ENCODE data around the gene UBE2O.

The UBE2O gene

DNA sequence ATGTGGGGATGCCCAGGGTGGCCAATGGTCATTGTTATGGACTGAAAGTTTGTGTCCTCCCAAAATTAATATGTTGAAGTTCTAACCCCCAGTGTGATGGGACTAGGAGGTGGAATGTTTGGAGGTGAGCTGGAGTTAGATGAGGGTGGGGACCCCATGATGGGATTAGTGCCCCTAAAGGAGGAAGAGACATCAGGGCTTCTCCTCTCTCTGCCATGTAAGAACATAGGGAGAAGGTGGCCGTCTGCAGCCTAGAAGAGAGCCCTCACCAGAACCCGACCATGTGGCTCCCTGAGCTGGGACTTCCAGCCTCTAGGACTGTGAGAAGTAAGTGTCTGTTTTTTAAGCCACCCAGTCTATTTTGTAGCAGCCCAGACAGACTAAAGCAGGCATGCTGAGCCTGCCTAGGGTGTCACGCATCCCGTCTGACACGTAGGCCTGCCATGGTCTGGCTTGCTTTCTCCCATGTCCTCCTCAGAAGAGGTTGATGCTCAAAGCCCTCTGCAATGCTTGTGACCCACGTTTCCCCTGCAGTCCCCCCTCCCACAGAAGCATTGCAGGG, 95.3 kb downstream of the UBE2O start:
- TF ChIP-seq EZH2 (optimal IDR thresholded peaks at IDR 0.05; ENCODE audit: low read depth, low read length) (no peak), EZH2phosphoT487 (IDR thresholded peaks at IDR 0.05; ENCODE audit: low read length) (no peak)
- TF ChIP-seq, protein P1, sequence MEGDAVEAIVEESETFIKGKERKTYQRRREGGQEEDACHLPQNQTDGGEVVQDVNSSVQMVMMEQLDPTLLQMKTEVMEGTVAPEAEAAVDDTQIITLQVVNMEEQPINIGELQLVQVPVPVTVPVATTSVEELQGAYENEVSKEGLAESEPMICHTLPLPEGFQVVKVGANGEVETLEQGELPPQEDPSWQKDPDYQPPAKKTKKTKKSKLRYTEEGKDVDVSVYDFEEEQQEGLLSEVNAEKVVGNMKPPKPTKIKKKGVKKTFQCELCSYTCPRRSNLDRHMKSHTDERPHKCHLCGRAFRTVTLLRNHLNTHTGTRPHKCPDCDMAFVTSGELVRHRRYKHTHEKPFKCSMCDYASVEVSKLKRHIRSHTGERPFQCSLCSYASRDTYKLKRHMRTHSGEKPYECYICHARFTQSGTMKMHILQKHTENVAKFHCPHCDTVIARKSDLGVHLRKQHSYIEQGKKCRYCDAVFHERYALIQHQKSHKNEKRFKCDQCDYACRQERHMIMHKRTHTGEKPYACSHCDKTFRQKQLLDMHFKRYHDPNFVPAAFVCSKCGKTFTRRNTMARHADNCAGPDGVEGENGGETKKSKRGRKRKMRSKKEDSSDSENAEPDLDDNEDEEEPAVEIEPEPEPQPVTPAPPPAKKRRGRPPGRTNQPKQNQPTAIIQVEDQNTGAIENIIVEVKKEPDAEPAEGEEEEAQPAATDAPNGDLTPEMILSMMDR (IDR thresholded peaks at IDR 0.05; ENCODE audit: low read length) = no peak
- no peak overlapping the region for H3K4me3 ChIP-seq (ENCODE audit: low read length)
- no peaks in the 10 kb centered on the region for H4K20me1 ChIP-seq (ENCODE audit: insufficient read depth, low read length)
- no peak overlapping the region for H3K27ac ChIP-seq (ENCODE audit: low read length)
- no peaks in the 10 kb centered on the region for H3K36me3 ChIP-seq (replicated peaks; ENCODE audit: insufficient read depth, low read length)
- no peak overlapping the region for H3K9ac ChIP-seq (ENCODE audit: low read length)
- H3K79me2 ChIP-seq (ENCODE audit: low read length) = peaks cover 6% of the 10 kb centered on the region
- no peak overlapping the region for H2AFZ ChIP-seq (ENCODE audit: low read length)
- no peaks in the 10 kb centered on the region for H3K27me3 ChIP-seq (replicated peaks; ENCODE audit: insufficient read depth, low read length)
- no peak overlapping the region for H3K4me2 ChIP-seq (ENCODE audit: low read depth, low read length)
- no peak for DNase-seq
- H3F3A ChIP-seq (ENCODE audit: insufficient read depth, low read length) = 0 out of 2 replicates have a peak, but pooled peaks cover 7% of the 10 kb centered on the region
- no peaks in the 10 kb centered on the region for H3K9me2 ChIP-seq (replicated peaks; ENCODE audit: insufficient read depth, low read length)
- H3K9me3 ChIP-seq (replicated peaks; ENCODE audit: insufficient read depth, low read length) = no peaks in the 10 kb centered on the region
- 0 out of 2 replicates have a peak, but pooled peaks cover 5% of the 10 kb centered on the region for H3K4me1 ChIP-seq (ENCODE audit: low read length)

DNA sequence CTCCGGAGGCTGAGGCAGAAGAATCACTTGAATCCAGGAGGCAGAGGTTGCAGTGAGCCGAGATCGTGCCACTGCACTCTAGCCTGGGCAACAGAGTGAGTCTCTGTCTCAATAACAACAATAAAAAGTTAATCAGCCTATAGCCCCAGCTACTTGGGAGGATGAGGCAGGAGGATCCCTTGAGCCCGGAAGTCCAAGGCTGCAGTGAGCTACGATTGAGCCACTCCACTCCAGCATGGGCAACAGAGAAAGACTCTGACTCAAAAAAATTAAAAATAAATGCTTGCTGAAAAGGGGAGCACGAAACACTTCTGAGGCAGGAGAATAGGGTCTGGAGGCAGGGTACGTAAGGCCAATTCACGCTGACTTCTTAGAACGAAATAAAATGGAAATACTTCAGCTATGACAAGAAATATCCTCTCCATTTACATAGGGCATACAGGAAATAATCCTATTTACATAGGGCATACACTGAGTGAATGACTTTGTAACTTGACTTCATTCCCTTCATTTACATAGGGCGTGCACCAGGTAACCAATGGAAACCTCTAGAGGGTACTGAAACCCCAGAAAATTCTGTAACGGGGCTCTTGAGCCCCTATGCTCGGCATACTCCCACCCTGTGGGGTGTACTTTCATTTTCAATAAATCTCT, 96.0 kb downstream of the UBE2O start:
- 0 out of 2 replicates have a peak, but pooled peaks cover 5% of the 10 kb centered on the region for H3K4me1 ChIP-seq (ENCODE audit: low read length)
- H3K4me2 ChIP-seq (ENCODE audit: low read depth, low read length) = 0 out of 2 replicates have a peak overlapping the region, but pooled peaks have one; percentile 24
- H3K9me2 ChIP-seq (replicated peaks; ENCODE audit: insufficient read depth, low read length) = no peaks in the 10 kb centered on the region
- TF ChIP-seq, protein P1 (IDR thresholded peaks at IDR 0.05; ENCODE audit: low read length) = no peak
- H2AFZ ChIP-seq (ENCODE audit: low read length) = 0 out of 2 replicates have a peak overlapping the region, but pooled peaks have one; percentile 23
- H3F3A ChIP-seq (ENCODE audit: insufficient read depth, low read length) = 0 out of 2 replicates have a peak, but pooled peaks cover 7% of the 10 kb centered on the region
- DNase-seq = no peak
- H3K27ac ChIP-seq (ENCODE audit: low read length) = no peak overlapping the region
- H3K4me3 ChIP-seq (ENCODE audit: low read length) = no peak overlapping the region
- peaks cover 13% of the 10 kb centered on the region for H3K79me2 ChIP-seq (ENCODE audit: low read length)
- no peaks in the 10 kb centered on the region for H3K27me3 ChIP-seq (replicated peaks; ENCODE audit: insufficient read depth, low read length)
- H3K36me3 ChIP-seq (replicated peaks; ENCODE audit: insufficient read depth, low read length) = no peaks in the 10 kb centered on the region
- H3K9me3 ChIP-seq (replicated peaks; ENCODE audit: insufficient read depth, low read length) = no peaks in the 10 kb centered on the region
- H4K20me1 ChIP-seq (ENCODE audit: insufficient read depth, low read length) = no peaks in the 10 kb centered on the region
- H3K9ac ChIP-seq (ENCODE audit: low read length) = no peak overlapping the region

GRCh38 chr17:76354747-76355310, 98.1 kb downstream of the UBE2O start:
- H3K4me3 ChIP-seq (ENCODE audit: low read length) = no peak overlapping the region
- H3K9ac ChIP-seq (ENCODE audit: low read length) = no peak overlapping the region
- peak overlapping the region; percentile 39; the same call in 1 of the 2 replicates for H2AFZ ChIP-seq (ENCODE audit: low read length)
- H3K4me1 ChIP-seq (ENCODE audit: low read length) = 0 out of 2 replicates have a peak, but pooled peaks cover 5% of the 10 kb centered on the region
- DNase-seq = no peak
- peaks cover 32% of the 10 kb centered on the region for H3K79me2 ChIP-seq (ENCODE audit: low read length)
- no peak overlapping the region for H3K27ac ChIP-seq (ENCODE audit: low read length)
- H3F3A ChIP-seq (ENCODE audit: insufficient read depth, low read length) = 0 out of 2 replicates have a peak, but pooled peaks cover 7% of the 10 kb centered on the region
- H4K20me1 ChIP-seq (ENCODE audit: insufficient read depth, low read length) = no peaks in the 10 kb centered on the region
- peak overlapping the region; percentile 30; the same call in 1 of the 2 replicates for H3K4me2 ChIP-seq (ENCODE audit: low read depth, low read length)
- no peaks in the 10 kb centered on the region for H3K36me3 ChIP-seq (replicated peaks; ENCODE audit: insufficient read depth, low read length)
- H3K27me3 ChIP-seq (replicated peaks; ENCODE audit: insufficient read depth, low read length) = no peaks in the 10 kb centered on the region
- H3K9me3 ChIP-seq (replicated peaks; ENCODE audit: insufficient read depth, low read length) = no peaks in the 10 kb centered on the region
- TF ChIP-seq EZH2 (optimal IDR thresholded peaks at IDR 0.05; ENCODE audit: low read depth, low read length) = no peak
- no peaks in the 10 kb centered on the region for H3K9me2 ChIP-seq (replicated peaks; ENCODE audit: insufficient read depth, low read length)

Measured in MM.1S (cell line).